HEK293 (cell line): ENCODE results near the gene PCDH9.
A peak's percentile ranks its signal among the peaks of the same experiment; 100 is the strongest.

ENCODE experiments used
- CTCF ChIA-PET: fragments of 350-600 bp; formaldehyde crosslinking; extraction: SDS; loops from one replicate; lab custom pipeline; 2021; ENCODE audit warnings: antibody characterized with exemption; lab: Yijun Ruan, JAX
- POLR2A ChIA-PET: fragments of 300-600 bp; formaldehyde crosslinking; extraction: SDS; loops from one replicate; lab custom pipeline; 2020; ENCODE audit warnings: antibody characterized with exemption, inconsistent platforms; lab: Yijun Ruan, JAX
- H3K27ac ChIP-seq: fragments of 200-500 bp; sonication (Bioruptor generic); 2 replicates; pipeline ENCODE4 v1.5.1; 2014; ENCODE audit warnings: low read depth, low read length, control low read depth, inconsistent platforms; ENCODE audit errors: extremely low read depth
- H3K36me3 ChIP-seq, 2 experiments: fragments of 200-500 bp in 1 of 2; sonication (Bioruptor generic) in 1 of 2; 1 replicate in 1 of 2; 2 replicates in 1 of 2; pipeline ENCODE4 v1.5.1; 2014 to 2017; ENCODE audit warnings: inconsistent platforms in 2 of 2, low read length in 2 of 2; ENCODE audit not compliant: control insufficient read depth in 2 of 2, insufficient read depth in 1 of 2
- H3K4me1 ChIP-seq: fragments of 200-500 bp; sonication (Bioruptor generic); 2 replicates; pipeline ENCODE4 v1.5.1; 2014; ENCODE audit warnings: mild to moderate bottlenecking, low read length, inconsistent platforms; ENCODE audit not compliant: control insufficient read depth, insufficient read depth
- H3K4me3 ChIP-seq: 2 replicates; pipeline ENCODE4 v1.5.1; 2011; ENCODE audit warnings: low read depth, mild to moderate bottlenecking, control low read depth, low read length, moderate library complexity
- H3K9me3 ChIP-seq: fragments of 200-500 bp; sonication (Bioruptor generic); 2 replicates; pipeline ENCODE4 v1.5.1; 2014; ENCODE audit warnings: low read depth, low read length, inconsistent platforms; ENCODE audit not compliant: control insufficient read depth, insufficient read depth
- GLIS1 ChIP-seq: fragments of 450-650 bp; formaldehyde crosslinking; IDR thresholded peaks from 2 replicates; pipeline ENCODE4 v1.5.1; 2016; ENCODE audit warnings: missing biosample characterization, missing genetic modification characterization
- IKZF3 ChIP-seq: fragments of 450-650 bp; IDR thresholded peaks from 2 replicates; pipeline ENCODE4 v1.5.0; 2018; ENCODE audit warnings: missing biosample characterization, mild to moderate bottlenecking, missing genetic modification characterization, moderate library complexity
- OVOL3 ChIP-seq: fragments of 450-650 bp; formaldehyde crosslinking; IDR thresholded peaks from 2 replicates; pipeline ENCODE4 v1.5.1; 2016; ENCODE audit warnings: missing biosample characterization, missing genetic modification characterization
- REPIN1 ChIP-seq: fragments of 450-650 bp; formaldehyde crosslinking; IDR thresholded peaks from 2 replicates; pipeline ENCODE4 v1.5.1; 2017; ENCODE audit warnings: missing biosample characterization, missing genetic modification characterization, low read depth
- SETDB1 ChIP-seq: IDR thresholded peaks from one replicate; pipeline ENCODE4 v1.6.1; 2017; ENCODE audit warnings: mild to moderate bottlenecking, low read length, moderate library complexity, mixed read lengths; ENCODE audit not compliant: insufficient read length
- SP2 ChIP-seq: fragments of 450-650 bp; formaldehyde crosslinking; IDR thresholded peaks from 2 replicates; pipeline ENCODE4 v1.5.1; 2016; ENCODE audit warnings: missing biosample characterization, missing genetic modification characterization
- ZBTB48 ChIP-seq: fragments of 450-650 bp; formaldehyde crosslinking; IDR thresholded peaks from 2 replicates; pipeline ENCODE4 v1.5.1; 2016; ENCODE audit warnings: missing biosample characterization, missing genetic modification characterization
- ZFP41 ChIP-seq: fragments of 450-650 bp; formaldehyde crosslinking; IDR thresholded peaks from 2 replicates; pipeline ENCODE4 v1.5.1; 2016; ENCODE audit warnings: missing biosample characterization, missing genetic modification characterization, borderline replicate concordance
- ZNF112 ChIP-seq: fragments of 450-650 bp; formaldehyde crosslinking; IDR thresholded peaks from 2 replicates; pipeline ENCODE4 v1.5.0; 2017; ENCODE audit warnings: missing biosample characterization, missing genetic modification characterization
- ZNF2 ChIP-seq: fragments of 450-650 bp; formaldehyde crosslinking; IDR thresholded peaks from 2 replicates; pipeline ENCODE4 v1.5.1; 2016; ENCODE audit warnings: missing biosample characterization, missing genetic modification characterization
- ZNF335 ChIP-seq: fragments of 450-650 bp; formaldehyde crosslinking; conservative IDR thresholded peaks from 2 replicates; pipeline ENCODE4 v1.5.1; 2016; ENCODE audit warnings: missing biosample characterization, missing genetic modification characterization
- ZNF585B ChIP-seq: fragments of 450-650 bp; formaldehyde crosslinking; IDR thresholded peaks from 2 replicates; pipeline ENCODE4 v1.5.1; 2016; ENCODE audit warnings: missing biosample characterization, missing genetic modification characterization
- ZNF600 ChIP-seq: fragments of 450-650 bp; formaldehyde crosslinking; IDR thresholded peaks from 2 replicates; pipeline ENCODE4 v1.5.1; 2016; ENCODE audit warnings: missing biosample characterization, missing genetic modification characterization
- ZNF660 ChIP-seq: fragments of 450-650 bp; IDR thresholded peaks from 2 replicates; pipeline ENCODE4 v1.5.1; 2018; ENCODE audit warnings: missing biosample characterization, mild to moderate bottlenecking, missing genetic modification characterization
- TF ChIP-seq, protein P1 (sequence below): fragments of 450-650 bp; formaldehyde crosslinking; IDR thresholded peaks from 2 replicates; pipeline ENCODE4 v1.5.1; 2016; ENCODE audit warnings: missing biosample characterization, missing genetic modification characterization
- TF ChIP-seq, protein P2 (sequence below): fragments of 450-650 bp; formaldehyde crosslinking; IDR thresholded peaks from 2 replicates; pipeline ENCODE4 v1.5.1; 2017; ENCODE audit warnings: missing biosample characterization, missing genetic modification characterization
- TF ChIP-seq, protein P3 (sequence below): fragments of 450-650 bp; formaldehyde crosslinking; IDR thresholded peaks from 2 replicates; pipeline ENCODE4 v1.5.1; 2016; ENCODE audit warnings: missing biosample characterization, missing genetic modification characterization
- TF ChIP-seq, protein P4 (sequence below): fragments of 450-650 bp; formaldehyde crosslinking; IDR thresholded peaks from 2 replicates; pipeline ENCODE4 v1.5.1; 2016; ENCODE audit warnings: missing biosample characterization, missing genetic modification characterization
- TF ChIP-seq, protein P5 (sequence below): fragments of 450-650 bp; formaldehyde crosslinking; IDR thresholded peaks from 2 replicates; pipeline ENCODE4 v1.5.1; 2016; ENCODE audit warnings: missing biosample characterization, missing genetic modification characterization, low read depth
- TF ChIP-seq, protein P6 (sequence below): fragments of 450-650 bp; formaldehyde crosslinking; IDR thresholded peaks from 2 replicates; pipeline ENCODE4 v1.5.1; 2017; ENCODE audit warnings: missing biosample characterization, mild to moderate bottlenecking, missing genetic modification characterization, moderate library complexity

The PCDH9 gene

GRCh38 chr13:67224148-67224846, 5.8 kb downstream of the PCDH9 start (continued):
- peak; percentile 23 for TF ChIP-seq SETDB1
- TF ChIP-seq GLIS1, result no peak
- TF ChIP-seq ZBTB48 (tag by site-specific recombination), result no peak
- TF ChIP-seq, protein P1, sequence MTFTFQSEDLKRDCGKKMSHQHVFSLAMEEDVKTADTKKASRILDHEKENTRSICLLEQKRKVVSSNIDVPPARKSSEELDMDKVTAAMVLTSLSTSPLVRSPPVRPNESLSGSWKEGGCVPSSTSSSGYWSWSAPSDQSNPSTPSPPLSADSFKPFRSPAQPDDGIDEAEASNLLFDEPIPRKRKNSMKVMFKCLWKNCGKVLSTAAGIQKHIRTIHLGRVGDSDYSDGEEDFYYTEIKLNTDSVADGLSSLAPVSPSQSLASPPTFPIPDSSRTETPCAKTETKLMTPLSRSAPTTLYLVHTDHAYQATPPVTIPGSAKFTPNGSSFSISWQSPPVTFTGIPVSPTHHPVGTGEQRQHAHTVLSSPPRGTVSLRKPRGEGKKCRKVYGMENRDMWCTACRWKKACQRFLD (tag by site-specific recombination), result no peak
- no peak for TF ChIP-seq OVOL3 (tag by site-specific recombination)

DNA sequence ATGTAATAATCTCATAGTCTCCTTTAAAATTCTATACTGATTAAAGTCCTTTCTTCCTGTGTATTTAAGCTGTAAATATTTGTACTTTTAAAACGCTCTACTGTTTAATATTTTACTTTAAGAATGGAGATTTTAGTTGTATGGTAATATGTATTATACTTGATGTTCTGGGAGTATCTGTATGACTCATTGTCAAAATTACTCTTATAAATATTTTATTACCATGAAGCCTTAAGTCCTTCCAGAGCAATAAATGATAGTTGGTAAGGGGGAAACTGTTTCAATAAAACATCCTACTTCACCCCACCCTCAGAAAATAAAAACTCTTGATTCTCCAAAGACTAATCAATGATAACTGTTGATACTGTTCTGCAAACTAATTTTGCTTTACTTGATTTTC, 6.4 kb downstream of the PCDH9 start:
- Histone ChIP-seq H3K27ac (no peak overlapping the region), H3K36me3 (peaks cover 0 to 19% of the 10 kb centered on the region in 2 experiments; a peak in 1 of 3 replicates), H3K9me3 (no peaks in the 10 kb centered on the region), H3K4me1 (no peaks in the 10 kb centered on the region), H3K4me3 (peak overlapping the region; percentile 2; the same call in 1 of the 2 replicates)
- ChIA-PET POLR2A (interaction anchor here (0.7 kb wide), 1 partner anchor 345 kb away, joined by 5 read pairs; no protein-coding TSS in a partner anchor), CTCF (interaction anchor here (0.7 to 1.6 kb wide), 7 partner anchors 13 to 732 kb away, joined by 3 to 5 read pairs (median 3); no protein-coding TSS in a partner anchor)
- TF ChIP-seq ZNF335 (tag by site-specific recombination), result no peak
- TF ChIP-seq IKZF3, result no peak
- TF ChIP-seq, protein P2, sequence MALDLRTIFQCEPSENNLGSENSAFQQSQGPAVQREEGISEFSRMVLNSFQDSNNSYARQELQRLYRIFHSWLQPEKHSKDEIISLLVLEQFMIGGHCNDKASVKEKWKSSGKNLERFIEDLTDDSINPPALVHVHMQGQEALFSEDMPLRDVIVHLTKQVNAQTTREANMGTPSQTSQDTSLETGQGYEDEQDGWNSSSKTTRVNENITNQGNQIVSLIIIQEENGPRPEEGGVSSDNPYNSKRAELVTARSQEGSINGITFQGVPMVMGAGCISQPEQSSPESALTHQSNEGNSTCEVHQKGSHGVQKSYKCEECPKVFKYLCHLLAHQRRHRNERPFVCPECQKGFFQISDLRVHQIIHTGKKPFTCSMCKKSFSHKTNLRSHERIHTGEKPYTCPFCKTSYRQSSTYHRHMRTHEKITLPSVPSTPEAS (tag by site-specific recombination), result no peak
- no peak for TF ChIP-seq ZNF660
- no peak for TF ChIP-seq ZNF112 (tag by site-specific recombination)
- TF ChIP-seq SP2, result no peak
- TF ChIP-seq, protein P3, sequence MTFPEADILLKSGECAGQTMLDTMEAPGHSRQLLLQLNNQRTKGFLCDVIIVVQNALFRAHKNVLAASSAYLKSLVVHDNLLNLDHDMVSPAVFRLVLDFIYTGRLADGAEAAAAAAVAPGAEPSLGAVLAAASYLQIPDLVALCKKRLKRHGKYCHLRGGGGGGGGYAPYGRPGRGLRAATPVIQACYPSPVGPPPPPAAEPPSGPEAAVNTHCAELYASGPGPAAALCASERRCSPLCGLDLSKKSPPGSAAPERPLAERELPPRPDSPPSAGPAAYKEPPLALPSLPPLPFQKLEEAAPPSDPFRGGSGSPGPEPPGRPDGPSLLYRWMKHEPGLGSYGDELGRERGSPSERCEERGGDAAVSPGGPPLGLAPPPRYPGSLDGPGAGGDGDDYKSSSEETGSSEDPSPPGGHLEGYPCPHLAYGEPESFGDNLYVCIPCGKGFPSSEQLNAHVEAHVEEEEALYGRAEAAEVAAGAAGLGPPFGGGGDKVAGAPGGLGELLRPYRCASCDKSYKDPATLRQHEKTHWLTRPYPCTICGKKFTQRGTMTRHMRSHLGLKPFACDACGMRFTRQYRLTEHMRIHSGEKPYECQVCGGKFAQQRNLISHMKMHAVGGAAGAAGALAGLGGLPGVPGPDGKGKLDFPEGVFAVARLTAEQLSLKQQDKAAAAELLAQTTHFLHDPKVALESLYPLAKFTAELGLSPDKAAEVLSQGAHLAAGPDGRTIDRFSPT, result no peak
- TF ChIP-seq, protein P1 (tag by site-specific recombination), result no peak
- TF ChIP-seq, protein P4, sequence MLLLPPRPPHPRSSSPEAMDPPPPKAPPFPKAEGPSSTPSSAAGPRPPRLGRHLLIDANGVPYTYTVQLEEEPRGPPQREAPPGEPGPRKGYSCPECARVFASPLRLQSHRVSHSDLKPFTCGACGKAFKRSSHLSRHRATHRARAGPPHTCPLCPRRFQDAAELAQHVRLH (tag by site-specific recombination), result no peak
- no peak for TF ChIP-seq ZNF585B
- no peak for TF ChIP-seq REPIN1 (tag by site-specific recombination)
- TF ChIP-seq, protein P5, sequence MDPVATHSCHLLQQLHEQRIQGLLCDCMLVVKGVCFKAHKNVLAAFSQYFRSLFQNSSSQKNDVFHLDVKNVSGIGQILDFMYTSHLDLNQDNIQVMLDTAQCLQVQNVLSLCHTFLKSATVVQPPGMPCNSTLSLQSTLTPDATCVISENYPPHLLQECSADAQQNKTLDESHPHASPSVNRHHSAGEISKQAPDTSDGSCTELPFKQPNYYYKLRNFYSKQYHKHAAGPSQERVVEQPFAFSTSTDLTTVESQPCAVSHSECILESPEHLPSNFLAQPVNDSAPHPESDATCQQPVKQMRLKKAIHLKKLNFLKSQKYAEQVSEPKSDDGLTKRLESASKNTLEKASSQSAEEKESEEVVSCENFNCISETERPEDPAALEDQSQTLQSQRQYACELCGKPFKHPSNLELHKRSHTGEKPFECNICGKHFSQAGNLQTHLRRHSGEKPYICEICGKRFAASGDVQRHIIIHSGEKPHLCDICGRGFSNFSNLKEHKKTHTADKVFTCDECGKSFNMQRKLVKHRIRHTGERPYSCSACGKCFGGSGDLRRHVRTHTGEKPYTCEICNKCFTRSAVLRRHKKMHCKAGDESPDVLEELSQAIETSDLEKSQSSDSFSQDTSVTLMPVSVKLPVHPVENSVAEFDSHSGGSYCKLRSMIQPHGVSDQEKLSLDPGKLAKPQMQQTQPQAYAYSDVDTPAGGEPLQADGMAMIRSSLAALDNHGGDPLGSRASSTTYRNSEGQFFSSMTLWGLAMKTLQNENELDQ (tag by site-specific recombination), result no peak
- TF ChIP-seq ZNF2 (tag by site-specific recombination), result no peak
- TF ChIP-seq ZFP41 (tag by site-specific recombination), result no peak
- TF ChIP-seq ZNF600 (tag by site-specific recombination), result no peak
- TF ChIP-seq, protein P6, sequence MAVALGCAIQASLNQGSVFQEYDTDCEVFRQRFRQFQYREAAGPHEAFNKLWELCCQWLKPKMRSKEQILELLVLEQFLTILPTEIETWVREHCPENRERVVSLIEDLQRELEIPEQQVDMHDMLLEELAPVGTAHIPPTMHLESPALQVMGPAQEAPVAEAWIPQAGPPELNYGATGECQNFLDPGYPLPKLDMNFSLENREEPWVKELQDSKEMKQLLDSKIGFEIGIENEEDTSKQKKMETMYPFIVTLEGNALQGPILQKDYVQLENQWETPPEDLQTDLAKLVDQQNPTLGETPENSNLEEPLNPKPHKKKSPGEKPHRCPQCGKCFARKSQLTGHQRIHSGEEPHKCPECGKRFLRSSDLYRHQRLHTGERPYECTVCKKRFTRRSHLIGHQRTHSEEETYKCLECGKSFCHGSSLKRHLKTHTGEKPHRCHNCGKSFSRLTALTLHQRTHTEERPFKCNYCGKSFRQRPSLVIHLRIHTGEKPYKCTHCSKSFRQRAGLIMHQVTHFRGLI (tag by site-specific recombination), result no peak
